ENCODE data around the gene VWA2.

Gene VWA2

GRCh38 chr10:114313866-114314265, 74.8 kb downstream of the VWA2 start:
- H3K4me1 ChIP-seq = peaks cover 1% of the 10 kb centered on the region
- H3K36me3 ChIP-seq (ENCODE audit: control insufficient read depth, insufficient read depth, low read length) = no peaks in the 10 kb centered on the region
- H3K27ac ChIP-seq = no peak overlapping the region
- H3K4me3 ChIP-seq (ENCODE audit: low read depth, low read length) = no peak overlapping the region
- peaks cover 18% of the 10 kb centered on the region for H3K79me2 ChIP-seq
- no peaks in the 10 kb centered on the region for H3K9me3 ChIP-seq (ENCODE audit: control insufficient read depth, low read length)
- H3K4me2 ChIP-seq (ENCODE audit: low read length) = no peak overlapping the region
- TF ChIP-seq, protein P1, sequence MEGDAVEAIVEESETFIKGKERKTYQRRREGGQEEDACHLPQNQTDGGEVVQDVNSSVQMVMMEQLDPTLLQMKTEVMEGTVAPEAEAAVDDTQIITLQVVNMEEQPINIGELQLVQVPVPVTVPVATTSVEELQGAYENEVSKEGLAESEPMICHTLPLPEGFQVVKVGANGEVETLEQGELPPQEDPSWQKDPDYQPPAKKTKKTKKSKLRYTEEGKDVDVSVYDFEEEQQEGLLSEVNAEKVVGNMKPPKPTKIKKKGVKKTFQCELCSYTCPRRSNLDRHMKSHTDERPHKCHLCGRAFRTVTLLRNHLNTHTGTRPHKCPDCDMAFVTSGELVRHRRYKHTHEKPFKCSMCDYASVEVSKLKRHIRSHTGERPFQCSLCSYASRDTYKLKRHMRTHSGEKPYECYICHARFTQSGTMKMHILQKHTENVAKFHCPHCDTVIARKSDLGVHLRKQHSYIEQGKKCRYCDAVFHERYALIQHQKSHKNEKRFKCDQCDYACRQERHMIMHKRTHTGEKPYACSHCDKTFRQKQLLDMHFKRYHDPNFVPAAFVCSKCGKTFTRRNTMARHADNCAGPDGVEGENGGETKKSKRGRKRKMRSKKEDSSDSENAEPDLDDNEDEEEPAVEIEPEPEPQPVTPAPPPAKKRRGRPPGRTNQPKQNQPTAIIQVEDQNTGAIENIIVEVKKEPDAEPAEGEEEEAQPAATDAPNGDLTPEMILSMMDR (IDR thresholded peaks at IDR 0.05) = no peak
- no peak overlapping the region for H3K9ac ChIP-seq
- no peaks in the 10 kb centered on the region for H3K27me3 ChIP-seq (ENCODE audit: control insufficient read depth, insufficient read depth, low read length)
- H2AFZ ChIP-seq = no peak overlapping the region

- no peak overlapping the region for H3K4me2 ChIP-seq (ENCODE audit: low read length)
- H3K4me3 ChIP-seq (ENCODE audit: low read depth, low read length) = no peak overlapping the region
- no peaks in the 10 kb centered on the region for H3K27me3 ChIP-seq (ENCODE audit: control insufficient read depth, insufficient read depth, low read length)
- no peak overlapping the region for H2AFZ ChIP-seq
- no peak overlapping the region for H3K9ac ChIP-seq
- peaks cover 11% of the 10 kb centered on the region for H3K4me1 ChIP-seq
- H3K27ac ChIP-seq = peak overlapping the region; percentile 32
- TF ChIP-seq, protein P1 (IDR thresholded peaks at IDR 0.05) = no peak
- H3K9me3 ChIP-seq (ENCODE audit: control insufficient read depth, low read length) = no peaks in the 10 kb centered on the region
- peaks cover 32% of the 10 kb centered on the region for H3K79me2 ChIP-seq
- no peaks in the 10 kb centered on the region for H3K36me3 ChIP-seq (ENCODE audit: control insufficient read depth, insufficient read depth, low read length)
Observed at GRCh38 chr10:114315566-114316420, 76.7 kb downstream of the VWA2 start.

DNA sequence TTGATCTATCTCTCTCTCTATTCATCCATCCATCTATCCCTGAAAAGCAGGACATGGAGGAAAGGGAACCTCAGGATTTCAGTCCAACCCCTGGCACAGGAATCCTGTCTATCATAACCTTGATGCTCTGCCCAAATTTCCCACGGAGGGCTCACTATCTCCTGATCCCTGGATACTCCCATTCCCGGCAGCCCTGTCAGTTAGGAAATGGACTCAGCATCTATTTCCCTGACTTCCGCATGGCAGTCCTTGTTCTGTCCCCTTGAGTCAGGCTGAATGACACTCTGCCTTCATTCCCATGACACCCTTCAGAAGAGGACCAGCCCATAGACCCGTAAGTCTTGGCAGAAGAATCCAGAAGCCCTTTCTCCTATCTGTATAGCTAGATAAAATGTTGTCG, 77.7 kb downstream of the VWA2 start:
- Histone ChIP-seq H3K4me2 (ENCODE audit: low read length) (no peak overlapping the region), H3K27ac (no peak overlapping the region), H3K4me3 (ENCODE audit: low read depth, low read length) (no peak overlapping the region)

GRCh38 chr10:114319406-114320248, 80.6 kb downstream of the VWA2 start:
- TF ChIP-seq, protein P1 (IDR thresholded peaks at IDR 0.05) = no peak
- H2AFZ ChIP-seq = no peak overlapping the region
- H3K4me1 ChIP-seq = peaks cover 40% of the 10 kb centered on the region
- H3K27me3 ChIP-seq (ENCODE audit: control insufficient read depth, insufficient read depth, low read length) = no peaks in the 10 kb centered on the region
- no peak overlapping the region for H3K4me2 ChIP-seq (ENCODE audit: low read length)
- no peaks in the 10 kb centered on the region for H3K36me3 ChIP-seq (ENCODE audit: control insufficient read depth, insufficient read depth, low read length)
- H3K27ac ChIP-seq = peak overlapping the region; percentile 62
- no peak overlapping the region for H3K4me3 ChIP-seq (ENCODE audit: low read depth, low read length)
- peaks cover 45% of the 10 kb centered on the region for H3K79me2 ChIP-seq
- H3K9me3 ChIP-seq (ENCODE audit: control insufficient read depth, low read length) = no peaks in the 10 kb centered on the region
- H3K9ac ChIP-seq = no peak overlapping the region

More for the DNA sequence above, 77.7 kb downstream of the VWA2 start:
- Histone ChIP-seq H3K9ac (no peak overlapping the region), H3K36me3 (ENCODE audit: control insufficient read depth, insufficient read depth, low read length) (no peaks in the 10 kb centered on the region), H3K79me2 (peaks cover 37% of the 10 kb centered on the region), H3K27me3 (ENCODE audit: control insufficient read depth, insufficient read depth, low read length) (no peaks in the 10 kb centered on the region), H3K4me1 (peaks cover 14% of the 10 kb centered on the region), H2AFZ (no peak overlapping the region), H3K9me3 (ENCODE audit: control insufficient read depth, low read length) (no peaks in the 10 kb centered on the region)
- TF ChIP-seq, protein P1 (IDR thresholded peaks at IDR 0.05) = no peak
